Islet precursor cell (in vitro differentiated cells): ENCODE measurements around the gene KCNJ8.
"Not testable (repeated sequence)": the region's sequence is repeated elsewhere in the genome, so short reads cannot be mapped to it uniquely, and the experiment has no call there.

ENCODE experiments used
- DNase-seq: peaks from one replicate; pipeline ENCODE4 v3.0.0-alpha.2; 2018

The KCNJ8 gene

DNA sequence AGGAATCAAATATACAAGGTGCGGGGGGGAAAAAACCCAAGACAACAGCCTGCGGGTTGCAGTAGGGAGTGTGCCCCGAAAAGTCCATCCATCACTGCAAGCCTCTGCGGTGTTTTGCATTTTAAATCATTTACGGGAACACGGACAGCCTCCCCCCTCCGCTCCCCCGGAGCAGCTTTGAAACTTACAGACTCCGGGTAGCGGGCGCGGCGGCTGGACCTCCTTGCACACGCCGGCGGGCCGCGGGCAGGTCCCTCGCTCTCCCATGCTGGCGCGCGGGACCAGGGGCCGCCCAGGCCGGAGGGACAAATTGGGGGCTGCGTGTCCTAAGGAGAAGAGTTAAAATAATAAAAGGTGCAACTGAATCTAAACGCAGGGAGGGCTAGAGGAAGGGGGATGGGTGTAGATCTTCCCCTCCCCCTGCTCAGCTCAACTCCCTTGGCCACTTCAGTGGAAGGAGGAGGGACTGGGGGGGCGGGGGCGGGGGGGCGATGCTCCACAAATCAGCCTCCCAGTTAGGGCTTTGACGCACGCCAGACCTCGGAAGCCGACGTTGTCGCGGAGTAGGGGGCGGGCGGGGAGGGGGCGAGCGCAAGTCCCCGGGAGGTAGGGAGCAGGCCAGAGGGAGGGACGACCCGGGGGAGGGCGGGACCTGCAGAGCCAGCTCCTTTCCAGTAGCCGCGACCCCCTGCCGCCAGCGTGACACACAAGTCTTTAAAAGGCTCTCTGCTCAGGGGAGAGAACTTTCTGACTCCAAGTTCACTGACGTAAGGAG is at the start of gene KCNJ8:
Gene KCNJ8 (minus strand): TSS at position 349 of the 775 bp plus-strand sequence. CDS start 1,090 bp downstream, outside the sequence.
- peak; percentile 96 for DNase-seq

DNA sequence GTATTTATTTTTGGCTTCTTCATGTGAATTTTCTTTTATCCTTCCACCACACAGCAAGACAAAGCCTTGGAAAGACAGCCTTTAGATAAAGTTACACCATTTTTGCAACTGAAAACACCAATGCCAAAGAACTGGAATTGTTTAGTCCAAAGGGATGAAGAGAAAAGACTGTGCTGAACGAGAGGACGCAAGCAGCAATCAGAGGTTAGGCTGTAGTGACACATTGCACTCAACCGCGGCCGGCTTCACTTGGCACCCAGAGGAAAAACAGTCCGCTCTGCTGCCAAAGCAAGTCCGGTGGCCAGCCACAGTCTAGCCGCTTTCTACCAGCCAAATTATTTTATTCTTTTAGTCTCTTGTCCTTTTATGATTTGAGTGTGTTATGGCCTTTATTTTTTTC is 49.1 kb upstream of the KCNJ8 start:
- no peak for DNase-seq

DNA sequence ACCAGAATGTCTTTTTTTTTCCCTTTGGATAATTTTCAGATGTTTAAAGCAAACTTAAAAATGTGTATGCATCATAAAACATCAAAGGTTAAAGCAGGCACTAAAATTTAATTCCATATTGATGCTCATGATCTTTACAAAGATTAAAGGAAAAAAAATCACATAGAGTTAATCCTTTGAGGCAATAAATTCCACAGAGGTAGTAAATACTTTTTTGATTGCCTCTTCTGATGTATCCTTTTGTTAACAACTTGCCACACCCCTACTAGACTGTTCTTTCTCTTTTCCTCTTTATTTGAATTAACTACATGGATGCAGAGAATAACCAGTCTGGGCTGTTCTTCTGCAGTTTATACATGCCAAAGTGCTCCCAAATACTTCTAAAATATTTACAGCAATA is 45.2 kb upstream of the KCNJ8 start:
- no peak for DNase-seq

DNA sequence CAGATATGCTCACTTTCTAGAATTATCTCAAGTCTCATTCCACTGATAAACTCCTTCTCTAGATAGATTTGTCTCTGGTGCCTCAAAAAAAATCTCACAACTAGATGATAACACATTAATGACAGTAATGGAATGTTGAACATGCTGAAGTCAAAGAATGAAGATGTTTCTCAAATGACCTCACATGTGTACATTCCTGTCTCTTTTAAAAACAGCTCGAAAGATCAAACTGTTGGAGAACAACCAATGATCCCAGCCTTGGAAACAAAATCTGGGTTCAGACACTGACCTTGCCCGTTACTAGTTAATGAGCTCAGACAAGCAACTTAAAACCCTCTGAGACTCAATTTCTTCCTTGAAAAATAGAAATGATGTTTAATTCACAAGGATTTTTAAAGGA is 44.7 kb upstream of the KCNJ8 start:
- peak; percentile 60 for DNase-seq

- DNase-seq, result no peak
Measured at GRCh38 chr12:21818627-21819026, 44.1 kb upstream of the KCNJ8 start.

DNA sequence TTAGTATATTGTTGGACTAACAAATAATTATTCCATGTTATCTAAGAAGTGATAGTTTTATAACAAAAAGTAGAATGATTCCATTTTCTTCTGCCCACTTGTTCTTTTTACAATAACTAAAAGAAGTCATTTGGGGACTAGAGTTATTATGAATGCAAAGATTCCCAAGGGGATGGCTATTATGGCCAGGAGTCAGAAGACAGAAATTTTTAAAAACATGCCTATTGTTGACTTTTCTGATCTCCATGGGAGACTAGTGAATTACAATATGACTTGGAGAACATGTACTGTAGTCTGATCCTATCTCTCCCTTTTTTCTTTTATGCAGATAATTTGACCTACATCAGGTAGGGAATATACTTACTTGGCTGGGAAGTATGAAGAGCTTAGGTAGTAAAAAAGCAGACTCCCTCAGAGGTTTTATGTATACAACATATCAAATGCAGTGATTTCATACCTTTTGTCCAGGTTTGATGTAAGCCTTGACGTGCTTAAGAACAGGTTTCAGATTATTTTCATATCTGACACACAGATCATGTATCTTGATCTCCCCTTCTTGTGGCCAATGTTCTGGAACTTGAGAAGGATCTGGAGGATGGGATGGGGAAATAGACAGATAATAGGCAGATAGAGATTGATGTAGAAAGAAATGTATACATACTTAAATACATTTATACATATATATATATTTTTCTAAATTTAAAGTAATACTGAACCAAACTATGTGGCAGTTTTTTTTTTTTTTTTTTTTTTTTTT is 41.0 kb upstream of the KCNJ8 start:
- no peak for DNase-seq

GRCh38 chr12:21814814-21815213 is 40.3 kb upstream of the KCNJ8 start:
- DNase-seq, result no peak

- no peak for DNase-seq
Measured at GRCh38 chr12:21814327-21814726, 39.8 kb upstream of the KCNJ8 start.

DNA sequence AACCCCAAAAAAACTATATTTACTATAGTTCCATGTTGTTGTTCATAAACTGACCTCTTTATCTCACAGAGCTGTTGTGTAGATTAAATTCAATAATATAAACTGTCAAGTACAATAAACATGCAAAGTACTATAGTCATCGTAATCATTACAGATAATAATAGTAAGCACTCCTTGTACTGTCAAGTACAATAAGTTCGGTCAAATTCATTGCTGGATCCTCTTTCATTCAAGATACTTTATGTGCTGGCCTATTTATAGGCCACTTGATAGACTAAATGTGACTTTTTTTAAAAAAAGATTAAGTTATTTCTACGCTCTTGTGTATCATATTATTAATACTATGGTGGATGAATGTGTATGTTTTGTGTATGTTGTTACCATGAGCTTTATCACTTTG is 39.2 kb upstream of the KCNJ8 start:
- no peak for DNase-seq

DNA sequence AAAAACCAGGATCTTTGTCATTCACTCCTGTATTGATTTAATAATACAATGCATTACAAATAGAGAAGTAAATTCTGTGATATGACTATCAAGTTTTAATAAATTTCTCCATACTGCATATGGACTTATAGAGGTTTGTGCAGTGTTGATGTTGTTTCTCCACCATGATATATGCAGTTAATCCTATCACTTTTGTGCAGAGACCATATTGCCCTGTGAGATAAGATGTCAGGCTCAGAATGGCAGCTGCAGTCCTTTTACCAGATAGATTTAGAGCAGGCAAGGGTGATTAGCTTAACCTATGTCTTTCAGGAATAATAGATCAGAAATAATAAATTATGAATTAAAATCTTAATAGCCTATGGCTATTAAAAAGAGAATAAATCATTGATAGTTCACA is 38.6 kb upstream of the KCNJ8 start:
- no peak for DNase-seq

- not testable (repeated sequence) for DNase-seq
Measured at GRCh38 chr12:21812340-21812739, 37.8 kb upstream of the KCNJ8 start.

DNA sequence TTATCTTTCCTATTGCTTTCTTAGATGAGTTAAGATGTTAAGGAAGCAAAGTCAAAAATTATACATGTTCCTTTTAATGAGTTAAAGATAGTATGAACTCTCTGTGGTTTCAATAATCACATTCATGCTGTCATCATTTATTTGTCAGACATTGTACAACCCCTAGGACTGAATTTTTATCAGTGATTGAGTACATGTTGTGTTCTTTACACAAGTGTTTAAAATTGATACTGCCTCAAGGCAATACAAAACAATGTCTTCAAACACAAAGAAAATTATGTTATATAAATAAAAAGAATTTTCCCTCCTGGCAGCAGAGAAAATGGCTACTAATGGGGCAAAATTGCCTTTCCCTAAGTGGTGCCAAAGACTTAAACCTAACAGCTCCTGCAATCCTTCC is 34.6 kb upstream of the KCNJ8 start:
- DNase-seq, result no peak

DNA sequence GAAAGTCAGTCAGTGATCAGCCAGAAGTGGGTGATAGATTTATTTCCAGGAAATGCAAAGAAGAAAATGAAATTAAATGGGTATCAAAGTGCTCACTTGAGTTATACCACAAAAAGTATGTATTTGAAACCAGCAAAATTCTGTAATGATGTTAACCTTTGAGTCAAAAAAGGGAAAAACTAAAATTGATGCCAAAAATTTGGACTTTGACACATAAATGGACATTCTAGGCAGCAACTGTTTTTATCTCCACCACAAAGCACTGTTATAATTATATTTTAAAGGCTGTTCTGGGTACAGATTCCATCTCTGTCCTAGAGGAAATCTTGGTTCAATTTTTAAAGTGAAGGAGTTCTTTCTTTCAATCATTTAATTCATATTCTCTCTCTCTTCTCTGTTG is 31.7 kb upstream of the KCNJ8 start:
- no peak for DNase-seq

DNA sequence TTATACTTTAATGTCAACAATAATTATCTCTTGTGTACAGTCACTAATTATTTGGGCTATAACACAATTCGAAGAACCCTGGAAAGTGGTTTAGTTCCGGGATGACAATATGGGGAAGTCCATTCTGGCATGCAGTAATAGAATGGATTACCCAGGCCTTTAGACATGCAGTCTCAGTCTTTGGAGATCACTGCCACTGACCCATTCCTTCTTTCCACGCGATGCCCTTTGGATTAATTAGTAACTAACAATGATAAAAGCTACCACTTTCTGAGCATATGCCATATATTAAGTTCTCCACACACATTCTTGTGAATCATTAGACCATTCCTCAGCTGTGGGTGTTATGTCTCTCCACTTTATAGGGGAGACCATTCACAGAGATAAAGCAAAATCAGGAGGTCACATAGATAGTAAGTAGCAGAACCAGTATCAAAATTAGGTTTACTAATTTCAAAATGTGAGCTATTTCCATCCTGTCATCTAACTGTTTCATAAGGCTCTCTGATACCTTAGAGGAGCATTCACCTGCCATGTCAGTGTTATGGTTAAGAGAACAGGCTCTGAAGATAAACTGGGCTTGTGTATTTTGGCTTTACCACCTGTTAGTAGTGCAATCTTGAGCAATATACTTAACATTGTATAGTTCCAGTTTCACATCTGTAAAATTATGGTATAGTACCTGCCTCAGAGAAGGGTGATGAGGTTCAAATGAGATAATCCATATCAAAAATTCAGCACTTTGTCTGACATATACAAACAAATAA is 27.2 kb upstream of the KCNJ8 start:
- DNase-seq, result no peak

DNA sequence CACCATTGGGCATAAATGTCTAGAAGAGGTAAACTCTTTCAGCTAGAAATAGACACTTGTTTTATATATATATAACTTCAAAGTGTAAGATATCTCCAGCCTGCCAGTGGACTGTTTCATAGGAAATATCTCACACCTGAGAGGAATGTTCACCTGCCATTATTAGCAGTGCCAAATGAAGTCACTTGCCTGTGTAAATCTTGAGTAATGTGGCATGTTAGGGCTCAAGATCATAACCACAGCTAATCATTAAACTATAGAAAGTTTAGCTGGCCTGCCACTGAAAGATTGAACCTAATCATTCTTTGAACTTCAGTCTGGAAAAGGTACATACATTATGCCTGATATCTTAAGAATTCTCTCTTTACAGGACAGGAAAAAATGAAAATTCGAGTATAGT is 25.5 kb upstream of the KCNJ8 start:
- DNase-seq, result no peak

DNA sequence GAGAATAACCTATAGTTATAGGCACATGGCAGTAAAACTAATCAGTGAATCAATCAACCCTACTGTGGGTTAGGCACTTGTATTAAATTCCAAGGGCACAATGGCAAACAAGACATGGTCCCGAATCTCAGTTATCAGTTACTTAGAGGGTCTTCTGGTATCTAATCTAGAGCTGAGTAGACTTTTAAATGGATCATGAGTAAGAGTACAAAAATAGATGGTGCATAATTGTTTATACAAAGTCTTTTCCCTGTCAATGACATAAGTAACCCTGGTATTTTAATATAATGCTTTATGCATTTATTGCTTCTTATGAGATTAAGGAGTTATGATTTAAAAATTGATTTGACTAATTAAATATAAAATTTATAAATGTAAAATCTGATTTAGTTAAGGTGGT is 23.0 kb upstream of the KCNJ8 start:
- no peak for DNase-seq

DNA sequence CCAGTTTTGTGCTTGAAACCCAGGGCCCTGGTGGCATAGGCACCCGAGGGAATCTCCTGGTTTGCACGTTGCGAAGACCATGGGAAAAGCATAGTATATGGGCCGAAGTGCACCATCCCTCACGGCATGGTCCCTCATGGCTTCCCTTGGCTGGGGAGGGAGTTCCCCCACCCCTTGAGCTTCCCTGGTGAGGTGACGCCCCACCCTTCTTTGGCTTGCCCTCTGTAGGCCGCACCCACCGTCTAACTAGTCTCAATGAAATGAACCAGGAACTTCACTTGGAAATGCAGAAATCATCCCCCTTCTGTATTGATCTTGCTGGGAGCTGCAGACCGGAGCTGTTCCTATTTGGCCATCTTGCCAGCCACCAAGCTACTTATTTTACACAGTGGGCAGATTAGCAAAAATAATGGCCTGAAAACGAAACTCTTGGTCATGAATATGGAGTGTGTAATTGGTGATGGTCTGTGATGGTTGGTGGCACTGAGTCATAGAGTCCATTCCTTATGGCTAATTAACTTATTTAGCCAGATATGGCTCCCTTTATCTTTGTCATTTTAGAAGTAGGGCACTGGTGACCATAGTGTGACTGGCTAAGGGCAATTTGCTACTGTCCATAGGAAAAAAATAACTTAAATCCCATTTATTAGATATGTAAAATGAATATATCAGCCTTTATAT is 21.3 kb upstream of the KCNJ8 start:
- DNase-seq, result no peak

GRCh38 chr12:21794807-21795595 is 20.5 kb upstream of the KCNJ8 start:
- DNase-seq, result not testable (repeated sequence)

DNA sequence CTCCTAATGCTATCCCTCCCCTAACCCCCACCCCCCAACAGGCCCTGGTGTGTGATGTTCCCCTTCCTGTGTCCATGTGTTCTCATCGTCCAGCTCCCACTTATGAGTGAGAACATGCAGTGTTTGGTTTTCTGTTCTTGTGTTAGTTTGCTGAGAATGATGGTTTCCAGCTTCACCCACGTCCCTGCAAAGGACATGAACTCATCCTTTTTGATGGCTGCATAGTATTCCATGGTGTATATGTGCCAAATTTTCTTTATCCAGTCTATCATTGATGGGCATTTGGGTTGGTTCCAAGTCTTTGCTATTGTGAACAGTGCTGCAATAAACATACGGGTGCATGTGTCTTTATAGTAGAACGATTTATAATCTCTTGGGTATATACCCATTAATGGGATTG is 15.2 kb upstream of the KCNJ8 start:
- DNase-seq, result not testable (repeated sequence)

GRCh38 chr12:21788089-21788983 is 13.8 kb upstream of the KCNJ8 start:
- DNase-seq, result no peak

GRCh38 chr12:21786041-21786531 is 11.6 kb upstream of the KCNJ8 start:
- DNase-seq, result no peak
